ENCODE data around the gene ATG7. TPM values are rescaled to one million over a fixed set of nuclear protein-coding genes. Genes with fewer than 3 reads are reported as not detected.

The ATG7 gene
- total and polyA plus RNA-seq, 4 donors, result 7.4 to 53.8 (median 15.6) TPM

GRCh38 chr3:11258958-11259357, 13.2 kb upstream of the ATG7 start:
- Histone ChIP-seq H3K9me3 (ENCODE audit: control insufficient read depth in 4 of 4, low read length in 3 of 4) (no peaks in the 10 kb centered on the region), H3K27me3 (ENCODE audit: control insufficient read depth in 4 of 4, insufficient read depth in 4 of 4, low read length in 3 of 4) (peaks cover 0 to 2% (median 0%) of the 10 kb centered on the region in 4 donors), H3K4me3 (ENCODE audit: low read depth in 1 of 3, low read length in 3 of 3) (no peak overlapping the region), H3K27ac (ENCODE audit: low read depth in 1 of 2, low read length in 2 of 2) (no peak overlapping the region), H3K36me3 (ENCODE audit: control insufficient read depth in 4 of 4, insufficient read depth in 3 of 4, low read depth in 1 of 4, low read length in 3 of 4) (no peaks in the 10 kb centered on the region), H3K9ac (ENCODE audit: low read depth in 1 of 2, low read length in 2 of 2) (no peak overlapping the region), H3K4me1 (ENCODE audit: control insufficient read depth in 4 of 4, insufficient read depth in 4 of 4, low read length in 3 of 4) (no peaks in the 10 kb centered on the region)
- DNase-seq (ENCODE audit: low spot score), result no peak
- no peak for TF ChIP-seq TAF1 (conservative IDR thresholded peaks at IDR 0.05)
- no peak for TF ChIP-seq CTCF (IDR thresholded peaks at IDR 0.05; ENCODE audit: low read depth, low read length, missing input control)
- TF ChIP-seq RAD21 (IDR thresholded peaks at IDR 0.05), result no peak
- TF ChIP-seq HNF4G (IDR thresholded peaks at IDR 0.05), result no peak
- TF ChIP-seq MAX (IDR thresholded peaks at IDR 0.05), result no peak
- TF ChIP-seq ZBTB33 (IDR thresholded peaks at IDR 0.05), result no peak
- no peak for TF ChIP-seq RXRA (IDR thresholded peaks at IDR 0.05)
- no peak for TF ChIP-seq FOXA1 (IDR thresholded peaks at IDR 0.05)
- TF ChIP-seq JUND (IDR thresholded peaks at IDR 0.05), result no peak
- no peak for TF ChIP-seq ATF3 (IDR thresholded peaks at IDR 0.05)
- TF ChIP-seq REST (IDR thresholded peaks at IDR 0.05), result no peak
- no peak for TF ChIP-seq GABPA (IDR thresholded peaks at IDR 0.05 in 1 of 2, conservative IDR thresholded peaks at IDR 0.05 in 1 of 2)
- TF ChIP-seq YY1 (IDR thresholded peaks at IDR 0.05), result no peak
- TF ChIP-seq SP1 (IDR thresholded peaks at IDR 0.05), result no peak
- TF ChIP-seq FOXA2 (IDR thresholded peaks at IDR 0.05), result no peak
- no peak for TF ChIP-seq EGR1 (IDR thresholded peaks at IDR 0.05; ENCODE audit: low read depth in 2 of 2)
- WGBS, result 94% methylated on average over 11 of the region's 11 CpGs

GRCh38 chr3:11260460-11260859, 11.7 kb upstream of the ATG7 start:
- Histone ChIP-seq H3K27me3 (ENCODE audit: control insufficient read depth in 4 of 4, insufficient read depth in 4 of 4, low read length in 3 of 4) (peaks cover 0 to 2% (median 0%) of the 10 kb centered on the region in 4 donors), H3K27ac (ENCODE audit: low read depth in 1 of 2, low read length in 2 of 2) (no peak overlapping the region), H3K36me3 (ENCODE audit: control insufficient read depth in 4 of 4, insufficient read depth in 3 of 4, low read depth in 1 of 4, low read length in 3 of 4) (no peaks in the 10 kb centered on the region), H3K4me1 (ENCODE audit: control insufficient read depth in 4 of 4, insufficient read depth in 4 of 4, low read length in 3 of 4) (no peaks in the 10 kb centered on the region), H3K9ac (ENCODE audit: low read depth in 1 of 2, low read length in 2 of 2) (no peak overlapping the region), H3K9me3 (ENCODE audit: control insufficient read depth in 4 of 4, low read length in 3 of 4) (no peaks in the 10 kb centered on the region), H3K4me3 (ENCODE audit: low read depth in 1 of 3, low read length in 3 of 3) (no peak overlapping the region)
- WGBS, result 77% methylated on average over 3 of the region's 3 CpGs
- no peak for DNase-seq (ENCODE audit: low spot score)
- no peak for TF ChIP-seq GABPA (IDR thresholded peaks at IDR 0.05 in 1 of 2, conservative IDR thresholded peaks at IDR 0.05 in 1 of 2)
- no peak for TF ChIP-seq TAF1 (conservative IDR thresholded peaks at IDR 0.05)
- TF ChIP-seq JUND (IDR thresholded peaks at IDR 0.05), result no peak
- TF ChIP-seq EGR1 (IDR thresholded peaks at IDR 0.05; ENCODE audit: low read depth in 2 of 2), result no peak
- TF ChIP-seq ATF3 (IDR thresholded peaks at IDR 0.05), result no peak
- no peak for TF ChIP-seq ZBTB33 (IDR thresholded peaks at IDR 0.05)
- TF ChIP-seq NR2F2 (IDR thresholded peaks at IDR 0.05), result no peak
- no peak for TF ChIP-seq SP1 (IDR thresholded peaks at IDR 0.05)
- TF ChIP-seq CTCF (IDR thresholded peaks at IDR 0.05; ENCODE audit: low read depth, low read length, missing input control), result no peak
- TF ChIP-seq YY1 (IDR thresholded peaks at IDR 0.05), result no peak
- no peak for TF ChIP-seq MAX (IDR thresholded peaks at IDR 0.05)
- TF ChIP-seq FOXA2 (IDR thresholded peaks at IDR 0.05), result no peak
- no peak for TF ChIP-seq RXRA (IDR thresholded peaks at IDR 0.05)
- no peak for TF ChIP-seq HNF4A (conservative IDR thresholded peaks at IDR 0.05)
